Epithelial cell of proximal tubule (primary cell): Measurements from ENCODE around the gene CDK17. TPM values are rescaled to one million over a fixed set of nuclear protein-coding genes. Genes with fewer than 3 reads are reported as not detected.

Source experiments
- DNase-seq: peaks from one replicate; pipeline ENCODE4 v3.0.0-alpha.2; 2011; ENCODE audit warnings: low read depth
- H3K4me3 ChIP-seq: 2 replicates; pipeline ENCODE4 v1.5.1; 2011; ENCODE audit warnings: low read depth, mild to moderate bottlenecking, low read length
- CTCF ChIP-seq: conservative IDR thresholded peaks from 2 replicates; pipeline ENCODE4 v1.5.1; 2012; ENCODE audit warnings: low read depth, mild to moderate bottlenecking, low read length
- total RNA-seq: library from RNA; depleted of rRNA; stranded (reverse); fragments of >200 nt; gene quantifications from 2 replicates; pipeline ENCODE4 v1.2.3, GENCODE V29; 2015

The CDK17 gene
- total RNA-seq, 1 donor from 2014 or later = 22.0 TPM

- DNase-seq = no peak
- TF ChIP-seq CTCF = no peak
- no peak overlapping the region for H3K4me3 ChIP-seq
Measured at GRCh38 chr12:96247563-96247962, 152.7 kb downstream of the CDK17 start.

DNA sequence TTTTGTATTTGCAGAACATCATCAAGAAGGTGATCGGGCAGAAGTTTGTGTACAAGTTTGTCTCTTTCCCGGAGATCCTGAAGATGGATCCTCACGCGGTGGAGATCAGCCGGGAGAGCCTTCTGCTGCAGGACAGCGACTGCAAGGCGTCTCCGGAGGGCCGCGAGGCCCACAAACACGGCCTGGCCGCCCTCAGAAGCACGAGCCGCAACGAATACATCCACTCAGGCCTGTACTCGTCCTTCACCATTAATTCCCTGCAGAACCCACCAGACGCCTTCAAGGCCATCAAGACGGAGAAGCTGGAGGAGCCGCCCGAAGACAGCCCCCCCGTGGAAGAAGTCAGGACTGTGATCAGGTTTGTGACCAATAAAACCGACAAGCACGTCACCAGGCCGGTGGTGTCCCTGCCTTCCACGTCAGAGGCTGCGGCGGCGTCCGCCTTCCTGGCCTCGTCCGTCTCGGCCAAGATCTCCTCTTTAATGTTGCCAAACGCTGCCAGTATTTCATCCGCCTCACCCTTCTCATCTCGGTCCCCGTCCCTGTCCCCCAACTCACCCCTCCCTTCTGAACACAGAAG, 153.2 kb downstream of the CDK17 start:
- no peak overlapping the region for H3K4me3 ChIP-seq
- no peak for DNase-seq
- TF ChIP-seq CTCF = no peak

GRCh38 chr12:96244826-96245225, 155.4 kb downstream of the CDK17 start:
- no peak for DNase-seq
- TF ChIP-seq CTCF = no peak
- no peak overlapping the region for H3K4me3 ChIP-seq

DNA sequence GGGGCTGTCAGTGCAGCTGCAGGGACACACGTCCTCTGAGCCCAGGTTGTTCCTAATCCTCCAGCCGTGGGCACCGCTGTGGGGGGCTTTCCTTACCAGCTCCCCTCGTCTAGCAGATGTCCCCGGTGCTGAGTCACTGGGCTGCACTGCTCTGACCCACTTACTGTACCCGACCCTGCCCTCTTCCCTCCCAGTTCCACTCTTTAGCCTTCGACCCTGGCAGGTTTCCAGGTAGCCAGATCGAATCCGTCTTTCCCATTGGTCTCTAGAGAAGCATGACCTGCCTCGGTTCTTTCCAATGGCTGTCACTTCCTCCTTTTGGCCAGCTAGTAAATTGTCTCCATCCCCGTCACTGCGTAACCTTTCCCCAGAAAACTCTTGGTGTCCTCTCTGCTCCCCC, 157.6 kb downstream of the CDK17 start:
- H3K4me3 ChIP-seq = no peak overlapping the region
- TF ChIP-seq CTCF = no peak
- DNase-seq = no peak

DNA sequence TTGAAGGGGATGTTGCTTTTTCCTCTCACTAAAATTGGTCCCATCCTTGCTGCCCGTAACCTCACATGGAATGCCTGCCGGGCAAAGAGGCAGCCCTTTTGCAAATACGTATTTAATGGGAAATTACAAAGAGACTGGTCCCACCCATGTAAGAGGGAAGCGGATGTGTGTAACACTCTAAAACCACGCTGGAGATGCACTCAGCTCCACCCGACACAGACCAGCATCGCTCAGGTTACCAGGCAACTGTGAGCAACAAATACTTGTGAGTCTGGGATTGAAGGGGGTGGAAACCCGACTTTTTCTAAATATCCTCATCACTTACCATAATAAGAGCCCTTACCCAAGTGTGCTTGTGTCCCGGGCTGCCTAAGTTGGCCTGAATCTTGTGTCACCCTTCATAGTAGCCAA, 158.4 kb downstream of the CDK17 start:
- no peak for DNase-seq
- H3K4me3 ChIP-seq = no peak overlapping the region
- TF ChIP-seq CTCF = no peak

- no peak for DNase-seq
- no peak overlapping the region for H3K4me3 ChIP-seq
- TF ChIP-seq CTCF = no peak
Measured at GRCh38 chr12:96241431-96241830, 158.8 kb downstream of the CDK17 start.

- H3K4me3 ChIP-seq = no peak overlapping the region
- DNase-seq = no peak
- no peak for TF ChIP-seq CTCF
Measured at GRCh38 chr12:96240656-96241055, 159.6 kb downstream of the CDK17 start.
